Astrocyte of the cerebellum (primary cell): Measurements from ENCODE around the gene CXCL6.
A peak's percentile ranks its signal among the peaks of the same experiment; 100 is the strongest.

Experiments used
- DNase-seq: peaks from one replicate; pipeline ENCODE4 v3.0.0-alpha.2; 2011; ENCODE audit warnings: low read depth
- H3K4me3 ChIP-seq: 2 replicates; pipeline ENCODE4 v1.5.1; 2011; ENCODE audit warnings: mild to moderate bottlenecking, low read depth, low read length, moderate library complexity
- in situ Hi-C: cut with HindIII; loops from 2 replicates; pipeline ENCODE4 v1.10.0; 2017; ENCODE audit warnings: low sequenced_read_pairs
- TF ChIP-seq, protein P1 (sequence below): IDR thresholded peaks from 2 replicates; pipeline ENCODE4 v1.5.1; 2012; ENCODE audit warnings: low read length, low read depth, moderate library complexity, mild to moderate bottlenecking; ENCODE audit errors: missing control alignments

CXCL6 gene

DNA sequence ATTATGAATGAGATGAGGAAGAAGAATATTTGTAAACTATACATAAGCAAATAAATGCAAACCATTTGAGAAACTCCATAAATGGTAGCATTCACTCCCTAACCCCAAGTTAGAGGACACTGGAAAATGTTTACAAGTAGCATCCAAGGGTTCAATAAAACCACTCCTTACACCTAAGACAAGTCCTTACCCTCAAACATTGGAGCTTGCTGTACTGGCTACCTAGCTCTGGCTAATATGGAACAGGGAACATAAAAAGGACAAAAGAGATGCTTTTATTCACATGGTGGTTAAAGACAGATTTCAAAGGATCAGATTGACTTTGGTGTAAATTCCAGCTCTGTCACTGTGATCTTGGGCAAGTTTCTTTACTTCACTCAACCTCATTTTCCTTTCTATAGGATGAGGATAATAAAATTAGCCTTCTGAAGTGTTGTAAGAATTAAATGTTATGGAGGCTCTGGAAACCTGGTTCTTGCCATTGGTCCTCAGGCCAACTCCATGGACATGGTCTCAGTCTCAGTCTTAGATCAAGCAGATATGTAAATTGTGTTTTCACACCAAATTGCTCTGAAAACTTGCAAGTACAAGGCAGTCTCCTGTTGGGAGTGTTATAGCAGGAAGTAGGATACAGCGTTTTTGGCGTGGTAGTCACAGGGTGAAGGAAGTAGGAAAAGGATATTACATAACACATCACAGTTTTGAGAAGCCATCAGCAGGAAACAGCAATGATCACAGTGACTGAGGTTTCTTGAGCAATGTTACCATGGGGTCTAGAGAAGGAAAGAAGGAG lies 36.0 kb downstream of the CXCL6 start:
- no peak overlapping the region for H3K4me3 ChIP-seq
- TF ChIP-seq, protein P1, sequence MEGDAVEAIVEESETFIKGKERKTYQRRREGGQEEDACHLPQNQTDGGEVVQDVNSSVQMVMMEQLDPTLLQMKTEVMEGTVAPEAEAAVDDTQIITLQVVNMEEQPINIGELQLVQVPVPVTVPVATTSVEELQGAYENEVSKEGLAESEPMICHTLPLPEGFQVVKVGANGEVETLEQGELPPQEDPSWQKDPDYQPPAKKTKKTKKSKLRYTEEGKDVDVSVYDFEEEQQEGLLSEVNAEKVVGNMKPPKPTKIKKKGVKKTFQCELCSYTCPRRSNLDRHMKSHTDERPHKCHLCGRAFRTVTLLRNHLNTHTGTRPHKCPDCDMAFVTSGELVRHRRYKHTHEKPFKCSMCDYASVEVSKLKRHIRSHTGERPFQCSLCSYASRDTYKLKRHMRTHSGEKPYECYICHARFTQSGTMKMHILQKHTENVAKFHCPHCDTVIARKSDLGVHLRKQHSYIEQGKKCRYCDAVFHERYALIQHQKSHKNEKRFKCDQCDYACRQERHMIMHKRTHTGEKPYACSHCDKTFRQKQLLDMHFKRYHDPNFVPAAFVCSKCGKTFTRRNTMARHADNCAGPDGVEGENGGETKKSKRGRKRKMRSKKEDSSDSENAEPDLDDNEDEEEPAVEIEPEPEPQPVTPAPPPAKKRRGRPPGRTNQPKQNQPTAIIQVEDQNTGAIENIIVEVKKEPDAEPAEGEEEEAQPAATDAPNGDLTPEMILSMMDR: no peak
- in situ Hi-C loops: no loop called here

DNA sequence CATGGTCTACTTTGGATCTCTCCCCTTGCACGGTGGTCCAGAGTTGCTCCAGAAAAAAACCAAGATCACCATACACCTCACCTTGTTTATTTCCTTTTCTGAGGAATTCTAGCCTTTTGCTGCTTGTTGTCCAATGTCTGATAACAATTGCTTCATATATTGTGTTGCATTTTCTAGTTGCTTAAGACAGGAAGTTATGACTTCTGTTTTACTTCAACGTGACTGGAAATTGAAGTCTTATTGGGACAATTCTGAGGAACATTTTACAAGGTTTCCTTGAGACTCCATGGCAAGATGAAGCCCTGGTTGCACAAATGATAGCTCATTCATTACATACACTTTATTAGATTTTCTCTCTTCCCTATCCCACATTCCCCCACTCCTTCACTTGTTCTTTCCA lies 37.9 kb downstream of the CXCL6 start:
- no peak overlapping the region for H3K4me3 ChIP-seq
- in situ Hi-C loops: no loop called here
- DNase-seq: no peak
- TF ChIP-seq, protein P1: no peak

More for the DNA sequence above, 36.0 kb downstream of the CXCL6 start:
- DNase-seq: no peak

DNA sequence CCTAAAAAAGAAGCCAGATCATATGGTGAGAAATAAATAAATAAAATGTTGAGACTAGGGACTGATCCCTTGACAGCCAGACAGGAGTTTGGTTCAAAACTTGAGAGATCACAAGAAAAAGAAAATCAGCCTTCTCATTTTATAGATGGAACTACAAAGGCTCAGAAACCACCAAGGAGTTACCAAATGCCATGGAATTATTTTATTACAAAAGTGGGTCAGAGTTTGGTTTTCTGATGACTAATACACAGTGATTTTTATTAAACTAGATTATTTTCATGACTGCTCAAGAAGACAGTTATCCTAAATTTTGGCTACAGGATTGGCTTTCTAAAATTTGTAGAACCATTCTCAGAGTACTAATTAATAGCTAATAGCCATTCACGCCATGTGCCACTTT lies 38.9 kb downstream of the CXCL6 start:
- TF ChIP-seq, protein P1: no peak
- no peak overlapping the region for H3K4me3 ChIP-seq
- in situ Hi-C loops: no loop called here
- DNase-seq: no peak

DNA sequence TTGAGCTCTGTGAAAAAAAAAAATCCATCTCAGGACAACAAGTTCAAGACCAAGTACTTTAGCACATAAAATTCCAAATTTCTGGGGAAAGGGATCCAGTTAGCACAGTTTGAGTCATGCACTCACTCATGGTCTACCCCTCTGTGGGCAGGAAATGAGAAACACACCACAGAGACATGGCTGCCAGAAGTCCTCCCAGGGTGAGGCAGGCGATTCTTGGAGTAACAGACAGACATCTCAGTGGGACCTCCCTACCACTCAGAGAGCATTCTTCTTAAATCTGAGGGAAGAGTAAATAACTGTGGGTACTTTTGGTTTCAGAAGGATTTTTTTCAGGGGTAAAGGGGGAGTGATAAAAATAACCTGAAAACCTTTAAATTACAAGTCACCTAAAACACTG lies 46.8 kb downstream of the CXCL6 start:
- H3K4me3 ChIP-seq: no peak overlapping the region
- TF ChIP-seq, protein P1: no peak
- in situ Hi-C loops: no loop called here
- DNase-seq: peak; percentile 86

DNA sequence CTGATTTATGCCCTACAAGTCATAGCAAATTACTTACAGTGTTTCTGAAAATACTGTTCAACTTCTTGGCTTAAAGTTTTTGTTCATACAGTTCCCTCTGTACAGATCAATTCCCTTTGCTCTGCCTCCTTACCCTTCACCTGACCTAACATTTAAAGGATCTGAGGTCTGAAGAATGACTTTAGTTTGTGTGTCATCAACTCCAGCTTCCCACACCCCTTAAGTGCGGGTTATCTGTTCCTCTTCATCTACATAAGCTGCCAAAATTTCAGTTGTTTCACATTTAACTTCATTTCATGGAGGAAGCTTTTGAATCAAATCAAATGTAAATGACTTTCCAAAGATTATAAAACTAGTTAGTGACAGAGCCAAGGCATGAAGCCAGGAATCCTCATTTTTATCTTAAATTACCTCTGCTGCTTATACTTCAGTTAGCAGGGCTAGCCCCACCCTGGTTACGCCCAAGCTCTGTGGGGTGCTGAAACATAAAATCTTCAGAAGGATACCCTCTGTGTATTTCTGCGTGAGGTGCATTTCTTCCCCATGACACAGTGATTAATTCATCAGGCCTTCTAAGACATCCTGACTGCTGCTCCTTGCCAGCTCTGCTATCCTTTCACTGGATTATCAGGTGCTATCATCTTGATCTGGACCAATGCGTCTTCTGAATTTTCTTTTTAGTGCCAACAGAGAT lies 49.2 kb downstream of the CXCL6 start:
- H3K4me3 ChIP-seq: no peak overlapping the region
- DNase-seq: no peak
- TF ChIP-seq, protein P1: no peak
- in situ Hi-C loops: no loop called here
